H9 (cell line): Measurements from ENCODE around the gene NOP16. TPM values are rescaled to one million over a fixed set of nuclear protein-coding genes. Genes with fewer than 3 reads are reported as not detected.

Experiments
- DNase-seq: peaks from one replicate; pipeline ENCODE4 v3.0.0-alpha.2; 2017
- H2AFZ ChIP-seq: one replicate; pipeline ENCODE4 v1.6.1; 2013; ENCODE audit warnings: mild to moderate bottlenecking, low read length, control low read depth, moderate library complexity
- H2AK5ac ChIP-seq: 2 replicates; pipeline ENCODE4 v1.6.1; 2013; ENCODE audit warnings: low read length, control low read depth, mixed read lengths; ENCODE audit not compliant: insufficient read length
- H2BK120ac ChIP-seq: one replicate; pipeline ENCODE4 v1.6.1; 2013; ENCODE audit warnings: low read depth, mild to moderate bottlenecking, low read length, control low read depth, inconsistent platforms; ENCODE audit not compliant: poor library complexity, severe bottlenecking
- H2BK12ac ChIP-seq: 2 replicates; pipeline ENCODE4 v1.6.1; 2013; ENCODE audit warnings: low read length, control low read depth, mixed read lengths, low read depth; ENCODE audit not compliant: insufficient read length
- H2BK15ac ChIP-seq: 2 replicates; pipeline ENCODE4 v1.6.1; 2013; ENCODE audit warnings: low read depth, low read length, control low read depth
- H2BK20ac ChIP-seq: one replicate; pipeline ENCODE4 v1.6.1; 2013; ENCODE audit warnings: low read depth, mild to moderate bottlenecking, low read length, control low read depth, inconsistent platforms; ENCODE audit not compliant: poor library complexity, severe bottlenecking
- H2BK5ac ChIP-seq: 2 replicates; pipeline ENCODE4 v1.6.1; 2013; ENCODE audit warnings: low read length, control low read depth, mixed read lengths; ENCODE audit not compliant: insufficient read length
- H3K14ac ChIP-seq: 2 replicates; pipeline ENCODE4 v1.6.1; 2013; ENCODE audit warnings: low read length, control low read depth; ENCODE audit not compliant: insufficient read depth
- H3K18ac ChIP-seq: 2 replicates; pipeline ENCODE4 v1.6.1; 2013; ENCODE audit warnings: low read depth, mild to moderate bottlenecking, mixed read lengths, low read length, control low read depth; ENCODE audit not compliant: insufficient read length
- H3K23ac ChIP-seq: 2 replicates; pipeline ENCODE4 v1.6.1; 2013; ENCODE audit warnings: low read length, control low read depth, mixed read lengths, low read depth; ENCODE audit not compliant: insufficient read length
- H3K23me2 ChIP-seq: 2 replicates; pipeline ENCODE4 v1.6.1; 2013; ENCODE audit warnings: low read depth, mild to moderate bottlenecking, mixed read lengths, low read length, control low read depth; ENCODE audit not compliant: insufficient read length, poor library complexity, severe bottlenecking
- H3K27ac ChIP-seq: 2 replicates; pipeline ENCODE4 v1.5.1; 2013; ENCODE audit warnings: low read length, control low read depth, mixed read lengths, low read depth; ENCODE audit not compliant: insufficient read length
- H3K27me3 ChIP-seq: 2 replicates; pipeline ENCODE4 v1.6.1; 2013; ENCODE audit warnings: low read length, control low read depth, inconsistent platforms; ENCODE audit not compliant: insufficient read depth
- H3K4ac ChIP-seq: 2 replicates; pipeline ENCODE4 v1.6.1; 2013; ENCODE audit warnings: low read depth, mild to moderate bottlenecking, control low read depth, inconsistent platforms, low read length, moderate library complexity
- H3K4me1 ChIP-seq: 2 replicates; pipeline ENCODE4 v1.6.1; 2013; ENCODE audit warnings: low read length, control low read depth, inconsistent platforms; ENCODE audit not compliant: insufficient read depth
- H3K4me2 ChIP-seq: 2 replicates; pipeline ENCODE4 v1.6.1; 2013; ENCODE audit warnings: low read length, control low read depth, mixed read lengths; ENCODE audit not compliant: insufficient read length, insufficient read depth
- H3K56ac ChIP-seq: 2 replicates; pipeline ENCODE4 v1.6.1; 2013; ENCODE audit warnings: low read depth, mild to moderate bottlenecking, mixed read lengths, low read length, control low read depth; ENCODE audit not compliant: insufficient read length
- H3K79me1 ChIP-seq: 2 replicates; pipeline ENCODE4 v1.6.1; 2013; ENCODE audit warnings: low read depth, mild to moderate bottlenecking, moderate library complexity, low read length, control low read depth, inconsistent platforms; ENCODE audit not compliant: insufficient read depth, poor library complexity, severe bottlenecking
- H3K79me2 ChIP-seq: 2 replicates; pipeline ENCODE4 v1.6.1; 2013; ENCODE audit warnings: low read length, control low read depth, inconsistent platforms; ENCODE audit not compliant: insufficient read depth
- H3K9ac ChIP-seq: 2 replicates; pipeline ENCODE4 v1.6.1; 2013; ENCODE audit warnings: low read length, control low read depth, mixed read lengths; ENCODE audit not compliant: insufficient read length; ENCODE audit errors: extremely low read depth
- H3K9me3 ChIP-seq: one replicate; pipeline ENCODE4 v1.6.1; 2013; ENCODE audit warnings: low read depth, low read length, inconsistent platforms; ENCODE audit not compliant: control insufficient read depth
- H3T11ph ChIP-seq: one replicate; pipeline ENCODE4 v1.6.1; 2013; ENCODE audit warnings: mild to moderate bottlenecking, low read length, control low read depth, inconsistent platforms
- H4K20me1 ChIP-seq: one replicate; pipeline ENCODE4 v1.6.1; 2013; ENCODE audit not compliant: control insufficient read depth, insufficient read length, insufficient read depth
- H4K5ac ChIP-seq: 2 replicates; pipeline ENCODE4 v1.6.1; 2013; ENCODE audit warnings: low read depth, mild to moderate bottlenecking, mixed read lengths, low read length, control low read depth; ENCODE audit not compliant: insufficient read length
- H4K8ac ChIP-seq: replicated peaks from 2 replicates; pipeline ENCODE4 v1.6.1; 2013; ENCODE audit warnings: low read length, control low read depth, mixed read lengths, low read depth; ENCODE audit not compliant: insufficient read length
- H4K91ac ChIP-seq: 2 replicates; pipeline ENCODE4 v1.6.1; 2013; ENCODE audit warnings: low read depth, mild to moderate bottlenecking, moderate library complexity, mixed read lengths, low read length, control low read depth; ENCODE audit not compliant: insufficient read length
- H3K27ac Mint-ChIP-seq, 3 experiments: 2 replicates in 2 of 3; 3 replicates in 1 of 3; pipeline ENCODE4 v1.8.0; 2020 to 2021; ENCODE audit warnings: mixed read lengths in 3 of 3, mild to moderate bottlenecking in 1 of 3, moderate library complexity in 1 of 3
- H3K27me3 Mint-ChIP-seq: 2 replicates; pipeline ENCODE4 v1.8.0; 2021; ENCODE audit warnings: low read depth, mild to moderate bottlenecking, moderate library complexity, mixed read lengths
- H3K36me3 Mint-ChIP-seq, 3 experiments: 2 replicates in 2 of 3; 3 replicates in 1 of 3; pipeline ENCODE4 v1.8.0; 2020 to 2021; ENCODE audit warnings: low read depth in 3 of 3, mixed read lengths in 3 of 3; ENCODE audit not compliant: insufficient read depth in 1 of 3
- H3K4me1 Mint-ChIP-seq, 2 experiments: 2 replicates each; pipeline ENCODE4 v1.8.0; 2020; ENCODE audit warnings: mixed read lengths in 2 of 2
- H3K4me3 Mint-ChIP-seq, 2 experiments: 2 replicates in 1 of 2; 3 replicates in 1 of 2; pipeline ENCODE4 v1.8.0; 2020 to 2021; ENCODE audit warnings: mild to moderate bottlenecking in 2 of 2, mixed read lengths in 2 of 2, moderate library complexity in 1 of 2
- H3K9me3 Mint-ChIP-seq, 2 experiments: 2 replicates in 1 of 2; 3 replicates in 1 of 2; pipeline ENCODE4 v1.8.0; 2020; ENCODE audit warnings: mild to moderate bottlenecking in 2 of 2, mixed read lengths in 2 of 2, moderate library complexity in 1 of 2
- WGBS: extraction: QIAGEN DNeasy Blood & Tissue Kit; methylation state at CpG from one replicate; pipeline ENCODE4 v1.1.7; 2013; ENCODE audit warnings: missing lambda C conversion rate, low lambda C conversion rate, mixed read lengths; ENCODE audit not compliant: insufficient read length; ENCODE audit errors: extremely low coverage; 5-methylcytosine and 5-hydroxymethylcytosine counted together
- total RNA-seq: library from RNA; stranded (reverse); gene quantifications from 2 replicates; pipeline ENCODE4 v1.2.1, GENCODE V29; 2021
- TF ChIP-seq, protein P1 (sequence below): fragments of 200-600 bp; sonication (generic); conservative IDR thresholded peaks from 3 replicates; pipeline ENCODE4 v1.8.0; 2021; ENCODE audit warnings: antibody characterized with exemption, mild to moderate bottlenecking

Gene NOP16
- total RNA-seq, 1 experiment from 2014 or later, result 114 TPM

- Histone ChIP-seq H3K18ac (no peak overlapping the region), H4K8ac (no peak overlapping the region), H4K91ac (no peak overlapping the region), H2BK12ac (no peak overlapping the region), H2BK120ac (no peak overlapping the region), H3K27me3 (no peaks in the 10 kb centered on the region; the same call in 1 of the 2 replicates), H3K4me2 (no peak overlapping the region), H4K5ac (no peak overlapping the region), H3K4me1 (no peaks in the 10 kb centered on the region), H3K4ac (no peak overlapping the region), H3K14ac (no peak overlapping the region), H3K56ac (no peak overlapping the region), H2BK5ac (no peak overlapping the region), H2AK5ac (no peak overlapping the region), H3K27ac (no peak overlapping the region), H4K20me1 (no peaks in the 10 kb centered on the region), H2AFZ (no peak overlapping the region), H3K79me2 (no peaks in the 10 kb centered on the region), H3K23me2 (no peaks in the 10 kb centered on the region), H2BK20ac (no peak overlapping the region), H3K9me3 (no peaks in the 10 kb centered on the region), H2BK15ac (no peak overlapping the region), H3K23ac (no peak overlapping the region), H3T11ph (no peak overlapping the region), H3K79me1 (no peaks in the 10 kb centered on the region), H3K9ac (no peak overlapping the region)
- Mint-ChIP-seq H3K27ac (no peak overlapping the region; a peak in 2 of 7 replicates), H3K27me3 (no peaks in the 10 kb centered on the region), H3K4me3 (no peak overlapping the region), H3K9me3 (no peaks in the 10 kb centered on the region), H3K36me3 (peaks cover 10 to 36% (median 13%) of the 10 kb centered on the region in 3 experiments; a peak in 6 of 7 replicates), H3K4me1 (peaks cover 3 to 5% of the 10 kb centered on the region in 2 experiments; a peak in 3 of 4 replicates)
- DNase-seq, result no peak
- TF ChIP-seq, protein P1, sequence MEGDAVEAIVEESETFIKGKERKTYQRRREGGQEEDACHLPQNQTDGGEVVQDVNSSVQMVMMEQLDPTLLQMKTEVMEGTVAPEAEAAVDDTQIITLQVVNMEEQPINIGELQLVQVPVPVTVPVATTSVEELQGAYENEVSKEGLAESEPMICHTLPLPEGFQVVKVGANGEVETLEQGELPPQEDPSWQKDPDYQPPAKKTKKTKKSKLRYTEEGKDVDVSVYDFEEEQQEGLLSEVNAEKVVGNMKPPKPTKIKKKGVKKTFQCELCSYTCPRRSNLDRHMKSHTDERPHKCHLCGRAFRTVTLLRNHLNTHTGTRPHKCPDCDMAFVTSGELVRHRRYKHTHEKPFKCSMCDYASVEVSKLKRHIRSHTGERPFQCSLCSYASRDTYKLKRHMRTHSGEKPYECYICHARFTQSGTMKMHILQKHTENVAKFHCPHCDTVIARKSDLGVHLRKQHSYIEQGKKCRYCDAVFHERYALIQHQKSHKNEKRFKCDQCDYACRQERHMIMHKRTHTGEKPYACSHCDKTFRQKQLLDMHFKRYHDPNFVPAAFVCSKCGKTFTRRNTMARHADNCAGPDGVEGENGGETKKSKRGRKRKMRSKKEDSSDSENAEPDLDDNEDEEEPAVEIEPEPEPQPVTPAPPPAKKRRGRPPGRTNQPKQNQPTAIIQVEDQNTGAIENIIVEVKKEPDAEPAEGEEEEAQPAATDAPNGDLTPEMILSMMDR, result no peak
- WGBS, result no CpG with 5 or more reads among the region's 2 CpGs
Observed at GRCh38 chr5:176341325-176342157, 46.9 kb downstream of the NOP16 start.
